GM06990 (cell line): ENCODE data around the gene SDCCAG8.

Source experiments
- DNase-seq: peaks from one replicate; pipeline ENCODE4 v3.0.0-alpha.2; 2011; ENCODE audit not compliant: insufficient read length; ENCODE audit errors: extremely low read depth
- H3K27me3 ChIP-seq: replicated peaks from 2 replicates; pipeline ENCODE4 v1.6.0; 2011; ENCODE audit warnings: low read length; ENCODE audit not compliant: control insufficient read depth, insufficient read depth
- H3K36me3 ChIP-seq: 2 replicates; pipeline ENCODE4 v1.5.1; 2011; ENCODE audit warnings: low read length; ENCODE audit not compliant: control insufficient read depth, insufficient read depth
- H3K4me3 ChIP-seq: replicated peaks from 2 replicates; pipeline ENCODE4 v1.5.1; 2011; ENCODE audit warnings: low read depth, mild to moderate bottlenecking, control low read depth, low read length
- TF ChIP-seq, protein P1 (sequence below): IDR thresholded peaks from 2 replicates; pipeline ENCODE4 v1.5.1; 2011; ENCODE audit warnings: low read length, control low read depth, mild to moderate bottlenecking, inconsistent platforms; ENCODE audit not compliant: insufficient read depth, poor library complexity, severe bottlenecking

Gene SDCCAG8

DNA sequence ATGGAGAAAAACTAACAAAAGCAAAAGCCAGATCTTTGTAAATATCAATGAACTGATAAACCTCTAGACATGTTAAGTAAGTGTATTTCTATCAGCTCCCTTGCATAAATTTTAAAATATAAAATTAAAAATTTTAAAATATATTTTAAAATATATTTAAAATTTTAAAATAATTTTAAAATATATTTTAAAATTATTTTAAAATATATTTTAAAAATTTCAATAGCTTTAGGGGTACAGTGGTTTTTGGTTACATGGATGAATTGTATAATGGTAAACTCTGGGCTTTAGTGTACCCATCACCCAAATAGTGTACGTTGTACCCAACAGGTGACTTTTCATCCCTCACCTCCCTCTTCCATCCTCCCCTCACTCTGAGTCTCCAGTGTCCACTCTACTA is 279.2 kb downstream of the SDCCAG8 start:
- no peak for DNase-seq
- H3K4me3 ChIP-seq: no peak overlapping the region
- TF ChIP-seq, protein P1, sequence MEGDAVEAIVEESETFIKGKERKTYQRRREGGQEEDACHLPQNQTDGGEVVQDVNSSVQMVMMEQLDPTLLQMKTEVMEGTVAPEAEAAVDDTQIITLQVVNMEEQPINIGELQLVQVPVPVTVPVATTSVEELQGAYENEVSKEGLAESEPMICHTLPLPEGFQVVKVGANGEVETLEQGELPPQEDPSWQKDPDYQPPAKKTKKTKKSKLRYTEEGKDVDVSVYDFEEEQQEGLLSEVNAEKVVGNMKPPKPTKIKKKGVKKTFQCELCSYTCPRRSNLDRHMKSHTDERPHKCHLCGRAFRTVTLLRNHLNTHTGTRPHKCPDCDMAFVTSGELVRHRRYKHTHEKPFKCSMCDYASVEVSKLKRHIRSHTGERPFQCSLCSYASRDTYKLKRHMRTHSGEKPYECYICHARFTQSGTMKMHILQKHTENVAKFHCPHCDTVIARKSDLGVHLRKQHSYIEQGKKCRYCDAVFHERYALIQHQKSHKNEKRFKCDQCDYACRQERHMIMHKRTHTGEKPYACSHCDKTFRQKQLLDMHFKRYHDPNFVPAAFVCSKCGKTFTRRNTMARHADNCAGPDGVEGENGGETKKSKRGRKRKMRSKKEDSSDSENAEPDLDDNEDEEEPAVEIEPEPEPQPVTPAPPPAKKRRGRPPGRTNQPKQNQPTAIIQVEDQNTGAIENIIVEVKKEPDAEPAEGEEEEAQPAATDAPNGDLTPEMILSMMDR: no peak
- no peaks in the 10 kb centered on the region for H3K36me3 ChIP-seq
- no peaks in the 10 kb centered on the region for H3K27me3 ChIP-seq

GRCh38 chr1:243539636-243540035 is 283.8 kb downstream of the SDCCAG8 start:
- TF ChIP-seq, protein P1: no peak
- Histone ChIP-seq H3K27me3 (no peaks in the 10 kb centered on the region), H3K36me3 (no peaks in the 10 kb centered on the region), H3K4me3 (no peak overlapping the region)
- DNase-seq: no peak

DNA sequence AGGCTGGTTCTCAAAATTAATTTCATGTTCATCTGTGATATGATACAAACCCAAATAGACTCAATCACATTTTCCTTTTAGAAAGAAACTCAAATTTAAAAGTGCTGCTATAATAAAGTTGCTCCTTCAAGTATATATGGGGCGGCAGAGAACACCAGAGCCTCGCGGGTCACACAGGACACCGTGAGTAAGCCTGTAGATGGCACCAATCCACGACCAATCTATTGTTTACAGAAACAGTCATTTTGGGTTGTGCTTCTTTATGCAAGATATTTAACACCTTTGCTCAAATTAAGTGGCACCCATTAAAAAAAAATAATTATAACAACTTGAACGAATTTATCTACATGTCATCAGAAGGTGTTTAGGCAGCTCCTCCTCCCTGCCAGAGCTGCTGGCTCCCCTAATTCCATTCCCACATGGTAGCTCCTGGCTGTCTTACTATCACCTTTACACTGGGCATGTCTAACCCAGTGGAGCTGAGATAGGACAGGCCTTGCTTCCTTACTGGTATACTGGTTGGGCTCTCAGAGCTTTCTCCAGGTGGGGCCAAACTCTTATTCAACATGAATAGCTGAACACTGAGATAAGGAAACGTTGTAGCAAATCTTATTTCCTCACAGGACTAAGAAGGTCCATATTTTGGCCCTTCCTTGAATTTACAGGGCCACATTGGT is 287.0 kb downstream of the SDCCAG8 start:
- TF ChIP-seq, protein P1: no peak
- no peak overlapping the region for H3K4me3 ChIP-seq
- H3K27me3 ChIP-seq: no peaks in the 10 kb centered on the region
- no peaks in the 10 kb centered on the region for H3K36me3 ChIP-seq
- no peak for DNase-seq

DNA sequence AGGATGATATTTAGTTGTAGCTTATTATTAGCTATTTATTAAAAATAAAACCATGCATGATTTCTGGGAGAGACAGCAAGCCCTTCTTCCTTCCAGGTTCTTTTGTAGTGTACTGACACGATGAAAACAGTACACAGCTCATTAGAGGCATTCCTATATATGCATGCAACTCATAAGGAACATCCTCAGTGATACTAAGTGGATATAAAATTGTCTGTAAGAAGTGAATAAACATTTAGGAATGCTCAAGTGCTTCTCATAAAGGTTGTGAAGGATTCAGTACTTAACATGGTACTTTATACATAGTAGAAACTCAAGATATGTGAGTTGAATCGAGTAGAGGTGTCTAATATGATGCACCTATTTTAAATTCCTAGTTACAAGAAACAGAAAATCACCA is 287.7 kb downstream of the SDCCAG8 start:
- no peaks in the 10 kb centered on the region for H3K27me3 ChIP-seq
- TF ChIP-seq, protein P1: no peak
- DNase-seq: no peak

GRCh38 chr1:243546457-243546856 is 290.6 kb downstream of the SDCCAG8 start:
- H3K36me3 ChIP-seq: no peaks in the 10 kb centered on the region

More for the DNA sequence above, 287.7 kb downstream of the SDCCAG8 start:
- no peaks in the 10 kb centered on the region for H3K36me3 ChIP-seq
- H3K4me3 ChIP-seq: no peak overlapping the region

More at GRCh38 chr1:243546457-243546856, 290.6 kb downstream of the SDCCAG8 start:
- Histone ChIP-seq H3K4me3 (no peak overlapping the region), H3K27me3 (no peaks in the 10 kb centered on the region)
- DNase-seq: no peak
- TF ChIP-seq, protein P1: no peak
